Fibroblast of pulmonary artery (primary cell): ENCODE data around the gene KLHL42.
A peak's percentile ranks its signal among the peaks of the same experiment; 100 is the strongest.
"Not testable (repeated sequence)": the region's sequence is repeated elsewhere in the genome, so short reads cannot be mapped to it uniquely, and the experiment has no call there.

ENCODE experiments used
- DNase-seq: peaks from one replicate; pipeline ENCODE4 v3.0.0-alpha.2; 2010; ENCODE audit warnings: low read depth
- H3K4me3 ChIP-seq: replicated peaks from 2 replicates; pipeline ENCODE4 v1.5.1; 2011; ENCODE audit warnings: low read depth, mild to moderate bottlenecking, control low read depth, low read length, moderate library complexity
- CTCF ChIP-seq: IDR thresholded peaks from 2 replicates; pipeline ENCODE4 v1.5.1; 2011; ENCODE audit warnings: mild to moderate bottlenecking, control low read depth, low read length, inconsistent platforms; ENCODE audit errors: missing control alignments

KLHL42 gene

GRCh38 chr12:27841392-27841882, 61.4 kb downstream of the KLHL42 start:
- no peak for TF ChIP-seq CTCF
- no peak overlapping the region for H3K4me3 ChIP-seq
- DNase-seq, result no peak

GRCh38 chr12:27843714-27844245, 63.7 kb downstream of the KLHL42 start:
- H3K4me3 ChIP-seq, result no peak overlapping the region
- TF ChIP-seq CTCF, result no peak
- DNase-seq, result peak; percentile 72

GRCh38 chr12:27844366-27845090, 64.5 kb downstream of the KLHL42 start:
- H3K4me3 ChIP-seq, result no peak overlapping the region
- DNase-seq, result peak; percentile 37
- no peak for TF ChIP-seq CTCF

GRCh38 chr12:27845187-27845586, 65.2 kb downstream of the KLHL42 start:
- no peak for DNase-seq
- no peak for TF ChIP-seq CTCF
- H3K4me3 ChIP-seq, result no peak overlapping the region

GRCh38 chr12:27845706-27846105, 65.7 kb downstream of the KLHL42 start:
- H3K4me3 ChIP-seq, DNase-seq: not testable (repeated sequence)

- not testable (repeated sequence) for DNase-seq, H3K4me3 ChIP-seq
Observed at GRCh38 chr12:27847293-27847692, 67.3 kb downstream of the KLHL42 start.

- no peak for DNase-seq
- TF ChIP-seq CTCF, result no peak
- H3K4me3 ChIP-seq, result no peak overlapping the region
Observed at GRCh38 chr12:27851311-27851710, 71.3 kb downstream of the KLHL42 start.

- no peak for DNase-seq
- no peak for TF ChIP-seq CTCF
Observed at GRCh38 chr12:27852117-27852516, 72.1 kb downstream of the KLHL42 start.

More at GRCh38 chr12:27852117-27852516, 72.1 kb downstream of the KLHL42 start:
- no peak overlapping the region for H3K4me3 ChIP-seq
